ENCODE data around the gene SPAG9.

Gene SPAG9

DNA sequence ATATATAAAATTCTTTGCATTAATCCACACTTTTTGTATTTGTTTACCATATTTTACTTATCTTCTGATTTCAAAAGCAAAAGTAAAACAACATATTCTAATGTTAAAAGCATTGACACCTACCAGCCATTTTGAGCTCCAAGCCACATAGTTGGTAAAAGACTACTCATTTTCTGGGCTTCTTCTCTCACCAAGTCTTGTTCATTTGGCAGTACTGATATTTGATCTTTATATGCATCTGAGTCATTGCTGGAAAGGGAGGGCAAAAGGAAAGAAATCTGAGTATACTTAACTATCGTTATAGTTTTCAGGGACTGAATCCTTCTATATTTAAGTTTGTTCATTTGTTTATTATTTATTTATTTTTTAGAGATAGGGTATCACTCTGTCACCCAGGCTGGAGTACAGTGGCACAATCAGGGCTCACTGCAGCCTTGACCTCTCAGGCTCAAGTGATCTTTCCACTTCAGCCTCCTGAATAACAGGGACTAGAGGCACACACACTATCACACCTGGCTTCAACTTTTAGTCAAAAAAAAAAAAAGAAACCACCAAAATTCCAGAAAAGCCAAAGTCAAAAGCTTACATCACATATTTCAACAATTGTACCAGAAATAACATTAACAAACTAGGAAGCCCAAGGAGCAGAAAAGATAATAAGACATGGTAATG is 133.5 kb downstream of the SPAG9 start:
- CTCF ChIA-PET = interaction anchor here (0.6 kb wide), 2 partner anchors 11 to 185 kb away, joined by 3 read pairs; no protein-coding TSS in a partner anchor
- no peak overlapping the region for H3K27ac ChIP-seq (ENCODE audit: extremely low read depth, low read depth, low read length)
- POLR2A ChIA-PET = no interaction called here

DNA sequence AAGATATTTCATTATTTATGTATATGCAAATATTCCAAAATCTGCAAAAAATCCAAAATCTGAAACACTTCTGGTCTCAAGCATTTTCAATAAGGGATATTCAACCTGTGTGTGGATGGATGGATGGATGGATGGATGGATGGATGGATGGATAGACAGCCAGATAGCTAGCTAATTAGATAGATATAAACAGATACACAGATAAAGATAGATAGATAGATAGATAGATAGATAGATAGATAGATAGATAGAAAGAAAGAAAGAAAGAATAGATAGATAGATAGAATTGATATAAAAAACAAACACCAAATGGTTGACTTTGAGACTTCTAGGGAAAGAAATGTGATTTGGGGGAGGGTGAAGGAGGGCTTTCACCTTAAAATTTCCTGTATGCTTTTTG is 139.4 kb downstream of the SPAG9 start:
- Histone ChIP-seq H3K4me3 (ENCODE audit: low read depth, low read length) (no peak overlapping the region), H3K4me1 (ENCODE audit: control insufficient read depth, insufficient read depth, low read length) (peaks cover 4% of the 10 kb centered on the region; the same call in 1 of the 2 replicates), H3K9me3 (ENCODE audit: control insufficient read depth, insufficient read depth, low read depth, low read length) (no peaks in the 10 kb centered on the region), H3K27ac (ENCODE audit: extremely low read depth, low read depth, low read length) (no peak overlapping the region), H3K36me3 (ENCODE audit: control insufficient read depth in 2 of 2, insufficient read depth in 1 of 2, low read length in 2 of 2) (peaks cover 60 to 84% of the 10 kb centered on the region in 2 experiments)
- ChIA-PET POLR2A (interaction anchor here (0.7 kb wide), 1 partner anchor 172 kb away, joined by 3 read pairs; no protein-coding TSS in a partner anchor), CTCF (interaction anchor here (0.6 to 0.9 kb wide), 3 partner anchors 24 to 199 kb away, joined by 3 to 4 read pairs (median 4); no protein-coding TSS in a partner anchor)
- TF ChIP-seq GLI4 (tag by site-specific recombination; IDR thresholded peaks at IDR 0.05) (no peak), ZNF211 (tag by site-specific recombination; IDR thresholded peaks at IDR 0.05; ENCODE audit: low read depth) (no peak), ZFHX2 (tag by site-specific recombination; conservative IDR thresholded peaks at IDR 0.05) (no peak), ZNF366 (tag by site-specific recombination; conservative IDR thresholded peaks at IDR 0.05) (peak; percentile 85)

More for the DNA sequence above, 133.5 kb downstream of the SPAG9 start:
- Histone ChIP-seq H3K4me1 (ENCODE audit: control insufficient read depth, insufficient read depth, low read length) (no peaks in the 10 kb centered on the region), H3K4me3 (ENCODE audit: low read depth, low read length) (no peak overlapping the region), H3K36me3 (ENCODE audit: control insufficient read depth in 2 of 2, insufficient read depth in 1 of 2, low read length in 2 of 2) (peaks cover 78 to 91% of the 10 kb centered on the region in 2 experiments), H3K9me3 (ENCODE audit: control insufficient read depth, insufficient read depth, low read depth, low read length) (no peaks in the 10 kb centered on the region)
- TF ChIP-seq, protein P1, sequence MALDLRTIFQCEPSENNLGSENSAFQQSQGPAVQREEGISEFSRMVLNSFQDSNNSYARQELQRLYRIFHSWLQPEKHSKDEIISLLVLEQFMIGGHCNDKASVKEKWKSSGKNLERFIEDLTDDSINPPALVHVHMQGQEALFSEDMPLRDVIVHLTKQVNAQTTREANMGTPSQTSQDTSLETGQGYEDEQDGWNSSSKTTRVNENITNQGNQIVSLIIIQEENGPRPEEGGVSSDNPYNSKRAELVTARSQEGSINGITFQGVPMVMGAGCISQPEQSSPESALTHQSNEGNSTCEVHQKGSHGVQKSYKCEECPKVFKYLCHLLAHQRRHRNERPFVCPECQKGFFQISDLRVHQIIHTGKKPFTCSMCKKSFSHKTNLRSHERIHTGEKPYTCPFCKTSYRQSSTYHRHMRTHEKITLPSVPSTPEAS (tag by site-specific recombination; IDR thresholded peaks at IDR 0.05) = no peak
- no peak for TF ChIP-seq ZNF133 (tag by site-specific recombination; IDR thresholded peaks at IDR 0.05)
- TF ChIP-seq YY1 (tag by site-specific recombination; IDR thresholded peaks at IDR 0.05) = no peak
- no peak for TF ChIP-seq ZNF670 (tag by site-specific recombination; IDR thresholded peaks at IDR 0.05; ENCODE audit: low read depth)
- TF ChIP-seq, protein P2, sequence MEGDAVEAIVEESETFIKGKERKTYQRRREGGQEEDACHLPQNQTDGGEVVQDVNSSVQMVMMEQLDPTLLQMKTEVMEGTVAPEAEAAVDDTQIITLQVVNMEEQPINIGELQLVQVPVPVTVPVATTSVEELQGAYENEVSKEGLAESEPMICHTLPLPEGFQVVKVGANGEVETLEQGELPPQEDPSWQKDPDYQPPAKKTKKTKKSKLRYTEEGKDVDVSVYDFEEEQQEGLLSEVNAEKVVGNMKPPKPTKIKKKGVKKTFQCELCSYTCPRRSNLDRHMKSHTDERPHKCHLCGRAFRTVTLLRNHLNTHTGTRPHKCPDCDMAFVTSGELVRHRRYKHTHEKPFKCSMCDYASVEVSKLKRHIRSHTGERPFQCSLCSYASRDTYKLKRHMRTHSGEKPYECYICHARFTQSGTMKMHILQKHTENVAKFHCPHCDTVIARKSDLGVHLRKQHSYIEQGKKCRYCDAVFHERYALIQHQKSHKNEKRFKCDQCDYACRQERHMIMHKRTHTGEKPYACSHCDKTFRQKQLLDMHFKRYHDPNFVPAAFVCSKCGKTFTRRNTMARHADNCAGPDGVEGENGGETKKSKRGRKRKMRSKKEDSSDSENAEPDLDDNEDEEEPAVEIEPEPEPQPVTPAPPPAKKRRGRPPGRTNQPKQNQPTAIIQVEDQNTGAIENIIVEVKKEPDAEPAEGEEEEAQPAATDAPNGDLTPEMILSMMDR (tag by site-specific recombination; IDR thresholded peaks at IDR 0.05) = no peak
- TF ChIP-seq ZNF155 (tag by site-specific recombination; IDR thresholded peaks at IDR 0.05) = no peak
- no peak for TF ChIP-seq BCL11B (tag by site-specific recombination; IDR thresholded peaks at IDR 0.05; ENCODE audit: low read depth)
- TF ChIP-seq ZNF140 (tag by site-specific recombination; IDR thresholded peaks at IDR 0.05) = no peak
- peak; percentile 89 for TF ChIP-seq FEZF1 (tag by site-specific recombination; IDR thresholded peaks at IDR 0.05)

DNA sequence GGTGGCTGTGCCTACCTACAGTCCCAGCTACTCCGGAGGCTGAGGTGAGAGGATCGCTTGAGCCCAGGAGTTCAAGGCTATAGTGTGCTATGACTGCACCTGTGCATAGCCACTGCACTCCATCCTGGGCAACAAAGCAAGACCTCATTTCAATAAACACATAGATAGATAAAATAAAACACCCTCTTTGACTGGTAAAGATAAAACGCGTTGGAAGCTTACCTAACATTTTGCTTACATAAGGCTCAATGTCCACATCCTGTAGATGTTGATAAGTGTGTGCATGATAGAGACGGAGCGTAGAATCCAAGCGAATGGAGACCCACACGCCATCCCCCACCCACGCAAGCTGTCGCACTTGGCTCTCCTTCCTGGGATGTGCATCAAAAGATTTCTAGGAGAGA is 141.1 kb downstream of the SPAG9 start:
- ChIA-PET CTCF (interaction anchor here (0.6 to 1.8 kb wide), 3 partner anchors 20 to 127 kb away, joined by 3 to 7 read pairs (median 3); no protein-coding TSS in a partner anchor), POLR2A (no interaction called here)
- no peak for TF ChIP-seq KLF8 (tag by site-specific recombination; IDR thresholded peaks at IDR 0.05)
- no peak for TF ChIP-seq ZNF791 (tag by site-specific recombination; IDR thresholded peaks at IDR 0.05)
- no peak for TF ChIP-seq GLI4 (tag by site-specific recombination; IDR thresholded peaks at IDR 0.05)
- no peak for TF ChIP-seq ZNF114 (tag by site-specific recombination; IDR thresholded peaks at IDR 0.05)
- no peak for TF ChIP-seq ZNF121 (tag by site-specific recombination; IDR thresholded peaks at IDR 0.05)
- no peak for TF ChIP-seq ZNF169 (tag by site-specific recombination; IDR thresholded peaks at IDR 0.05)
- TF ChIP-seq, protein P3, sequence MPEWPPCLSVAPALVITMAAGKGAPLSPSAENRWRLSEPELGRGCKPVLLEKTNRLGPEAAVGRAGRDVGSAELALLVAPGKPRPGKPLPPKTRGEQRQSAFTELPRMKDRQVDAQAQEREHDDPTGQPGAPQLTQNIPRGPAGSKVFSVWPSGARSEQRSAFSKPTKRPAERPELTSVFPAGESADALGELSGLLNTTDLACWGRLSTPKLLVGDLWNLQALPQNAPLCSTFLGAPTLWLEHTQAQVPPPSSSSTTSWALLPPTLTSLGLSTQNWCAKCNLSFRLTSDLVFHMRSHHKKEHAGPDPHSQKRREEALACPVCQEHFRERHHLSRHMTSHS (tag by site-specific recombination; IDR thresholded peaks at IDR 0.05) = no peak
- no peak for TF ChIP-seq ZNF776 (tag by site-specific recombination; IDR thresholded peaks at IDR 0.05; ENCODE audit: borderline replicate concordance)
- no peak for TF ChIP-seq ZSCAN23 (tag by site-specific recombination; IDR thresholded peaks at IDR 0.05)
- TF ChIP-seq ZNF138 (tag by site-specific recombination; IDR thresholded peaks at IDR 0.05; ENCODE audit: borderline replicate concordance) = no peak
- no peak for TF ChIP-seq ZNF16 (tag by site-specific recombination; IDR thresholded peaks at IDR 0.05; ENCODE audit: low read depth)
- no peak overlapping the region for H3K4me3 ChIP-seq (ENCODE audit: low read depth, low read length)
- H3K4me1 ChIP-seq (ENCODE audit: control insufficient read depth, insufficient read depth, low read length) = peaks cover 4% of the 10 kb centered on the region; the same call in 1 of the 2 replicates
- H3K27ac ChIP-seq (ENCODE audit: extremely low read depth, low read depth, low read length) = no peak overlapping the region
- H3K36me3 ChIP-seq (ENCODE audit: control insufficient read depth in 2 of 2, insufficient read depth in 1 of 2, low read length in 2 of 2) = peaks cover 50 to 82% of the 10 kb centered on the region in 2 experiments
- no peaks in the 10 kb centered on the region for H3K9me3 ChIP-seq (ENCODE audit: control insufficient read depth, insufficient read depth, low read depth, low read length)
